ENCODE measurements around the gene SLC35A4. TPM values are rescaled to one million over a fixed set of nuclear protein-coding genes. Genes with fewer than 3 reads are reported as not detected.

Gene SLC35A4
- total RNA-seq, 1 donor from 2014 or later: 77.9 TPM

GRCh38 chr5:140570488-140570887 is 5.9 kb downstream of the SLC35A4 start:
- H3K9me3 Mint-ChIP-seq: no peaks in the 10 kb centered on the region

GRCh38 chr5:140571105-140571504 is 6.5 kb downstream of the SLC35A4 start:
- ATAC-seq (ENCODE audit: low read depth): no peak
- Mint-ChIP-seq H3K4me3 (no peak overlapping the region), H3K9me3 (no peaks in the 10 kb centered on the region), H3K27me3 (no peaks in the 10 kb centered on the region), H3K27ac (no peak overlapping the region), H3K36me3 (ENCODE audit: low read depth) (peaks cover 26% of the 10 kb centered on the region), H3K4me1 (peaks cover 32% of the 10 kb centered on the region)
- DNase-seq: no peak
- ChIA-PET CTCF (no interaction called here), POLR2A (no interaction called here)
- no peak for TF ChIP-seq CTCF (IDR thresholded peaks at IDR 0.05)
- intact Hi-C loops (cut with micrococcal nuclease): no loop called here

More at GRCh38 chr5:140570488-140570887, 5.9 kb downstream of the SLC35A4 start:
- ChIA-PET CTCF (no interaction called here), POLR2A (no interaction called here)
- ATAC-seq (ENCODE audit: low read depth): no peak
- intact Hi-C loops (cut with micrococcal nuclease): no loop called here
- Mint-ChIP-seq H3K27me3 (no peaks in the 10 kb centered on the region), H3K27ac (no peak overlapping the region), H3K4me3 (no peak overlapping the region), H3K36me3 (ENCODE audit: low read depth) (peaks cover 29% of the 10 kb centered on the region), H3K4me1 (peaks cover 38% of the 10 kb centered on the region)
- TF ChIP-seq CTCF (IDR thresholded peaks at IDR 0.05): no peak
- DNase-seq: no peak

GRCh38 chr5:140573683-140574082 is 9.1 kb downstream of the SLC35A4 start:
- CTCF ChIA-PET: no interaction called here
- DNase-seq: no peak
- H3K4me1 Mint-ChIP-seq: peaks cover 18% of the 10 kb centered on the region

GRCh38 chr5:140574165-140574564 is 9.5 kb downstream of the SLC35A4 start:
- H3K27ac Mint-ChIP-seq: no peak overlapping the region
- DNase-seq (no peak), ATAC-seq (ENCODE audit: low read depth) (no peak)
- no peak overlapping the region for H3K4me3 Mint-ChIP-seq
- ChIA-PET POLR2A (interaction anchor here (0.9 kb wide), 1 partner anchor 41 kb away, joined by 3 read pairs; no protein-coding TSS in a partner anchor), CTCF (no interaction called here)
- H3K4me1 Mint-ChIP-seq: peaks cover 13% of the 10 kb centered on the region
- no peaks in the 10 kb centered on the region for H3K27me3 Mint-ChIP-seq
- intact Hi-C loops (cut with micrococcal nuclease): no loop called here
- TF ChIP-seq CTCF (IDR thresholded peaks at IDR 0.05): no peak
- H3K36me3 Mint-ChIP-seq (ENCODE audit: low read depth): peaks cover 6% of the 10 kb centered on the region
- no peaks in the 10 kb centered on the region for H3K9me3 Mint-ChIP-seq

More at GRCh38 chr5:140573683-140574082, 9.1 kb downstream of the SLC35A4 start:
- POLR2A ChIA-PET: no interaction called here
- no peak for TF ChIP-seq CTCF (IDR thresholded peaks at IDR 0.05)
- Mint-ChIP-seq H3K9me3 (no peaks in the 10 kb centered on the region), H3K4me3 (no peak overlapping the region), H3K27me3 (no peaks in the 10 kb centered on the region), H3K27ac (no peak overlapping the region), H3K36me3 (ENCODE audit: low read depth) (peaks cover 7% of the 10 kb centered on the region)
- ATAC-seq (ENCODE audit: low read depth): no peak
- intact Hi-C loops (cut with micrococcal nuclease): no loop called here

- CTCF ChIA-PET: no interaction called here
- H3K27ac Mint-ChIP-seq: no peak overlapping the region
- DNase-seq (no peak), ATAC-seq (ENCODE audit: low read depth) (no peak)
- no peaks in the 10 kb centered on the region for H3K9me3 Mint-ChIP-seq
- peaks cover 6% of the 10 kb centered on the region for H3K36me3 Mint-ChIP-seq (ENCODE audit: low read depth)
- H3K4me1 Mint-ChIP-seq: peaks cover 2% of the 10 kb centered on the region
- no peak for TF ChIP-seq CTCF (IDR thresholded peaks at IDR 0.05)
- intact Hi-C loops (cut with micrococcal nuclease): no loop called here
- POLR2A ChIA-PET: no interaction called here
- no peaks in the 10 kb centered on the region for H3K27me3 Mint-ChIP-seq
- H3K4me3 Mint-ChIP-seq: no peak overlapping the region
Measured at GRCh38 chr5:140575309-140575708, 10.7 kb downstream of the SLC35A4 start.

All from activated B cell treated with CpG ODN at 0.5 μM for 24 hours (primary cell).